Fibroblast of the conjunctiva (primary cell): Measurements from ENCODE around the gene OR2A2.

Experiments used
- DNase-seq: peaks from one replicate; pipeline ENCODE4 v3.0.0-alpha.2; 2010; ENCODE audit warnings: low read depth

The OR2A2 gene

GRCh38 chr7:144142187-144142586 lies 32.8 kb downstream of the OR2A2 start:
- no peak for DNase-seq

- no peak for DNase-seq
Measured at GRCh38 chr7:144144426-144144825, 35.0 kb downstream of the OR2A2 start.

- DNase-seq, result no peak
Measured at GRCh38 chr7:144148224-144148827, 38.9 kb downstream of the OR2A2 start.

- DNase-seq, result no peak
Measured at GRCh38 chr7:144158861-144159260, 49.5 kb downstream of the OR2A2 start.
